Osteocyte (in vitro differentiated cells): ENCODE measurements around the gene CFAP45. TPM values are rescaled to one million over a fixed set of nuclear protein-coding genes. Genes with fewer than 3 reads are reported as not detected.

Experiments
- DNase-seq: peaks from one replicate; pipeline ENCODE4 v3.0.0; 2021; ENCODE audit warnings: mixed read lengths; ENCODE audit not compliant: unreplicated experiment; ENCODE audit errors: extremely low spot score
- H3K27ac Mint-ChIP-seq: one replicate; pipeline ENCODE4 v1.8.0; 2021; ENCODE audit warnings: mild to moderate bottlenecking, mixed read lengths; ENCODE audit not compliant: unreplicated experiment
- H3K27me3 Mint-ChIP-seq: one replicate; pipeline ENCODE4 v1.8.0; 2021; ENCODE audit warnings: mixed read lengths; ENCODE audit not compliant: unreplicated experiment
- H3K36me3 Mint-ChIP-seq: one replicate; pipeline ENCODE4 v1.8.0; 2021; ENCODE audit warnings: mixed read lengths; ENCODE audit not compliant: unreplicated experiment
- H3K4me1 Mint-ChIP-seq: one replicate; pipeline ENCODE4 v1.8.0; 2021; ENCODE audit warnings: mixed read lengths; ENCODE audit not compliant: unreplicated experiment
- H3K4me3 Mint-ChIP-seq: one replicate; pipeline ENCODE4 v1.8.0; 2021; ENCODE audit warnings: mild to moderate bottlenecking, moderate library complexity, mixed read lengths; ENCODE audit not compliant: unreplicated experiment
- H3K9me3 Mint-ChIP-seq: one replicate; pipeline ENCODE4 v1.8.0; 2021; ENCODE audit warnings: mixed read lengths; ENCODE audit not compliant: unreplicated experiment
- total RNA-seq: library from RNA; stranded (reverse); gene quantifications from 2 replicates; pipeline ENCODE4 v1.2.1, GENCODE V29; 2021
- TF ChIP-seq, protein P1 (sequence below): fragments of 200-600 bp; sonication (generic); IDR thresholded peaks from 2 replicates; pipeline ENCODE4 v1.5.0; 2021; ENCODE audit warnings: antibody characterized with exemption, mild to moderate bottlenecking, moderate library complexity

Gene CFAP45
- total RNA-seq, 1 donor from 2014 or later: 0.83 TPM

- no peak overlapping the region for H3K4me3 Mint-ChIP-seq
- TF ChIP-seq, protein P1, sequence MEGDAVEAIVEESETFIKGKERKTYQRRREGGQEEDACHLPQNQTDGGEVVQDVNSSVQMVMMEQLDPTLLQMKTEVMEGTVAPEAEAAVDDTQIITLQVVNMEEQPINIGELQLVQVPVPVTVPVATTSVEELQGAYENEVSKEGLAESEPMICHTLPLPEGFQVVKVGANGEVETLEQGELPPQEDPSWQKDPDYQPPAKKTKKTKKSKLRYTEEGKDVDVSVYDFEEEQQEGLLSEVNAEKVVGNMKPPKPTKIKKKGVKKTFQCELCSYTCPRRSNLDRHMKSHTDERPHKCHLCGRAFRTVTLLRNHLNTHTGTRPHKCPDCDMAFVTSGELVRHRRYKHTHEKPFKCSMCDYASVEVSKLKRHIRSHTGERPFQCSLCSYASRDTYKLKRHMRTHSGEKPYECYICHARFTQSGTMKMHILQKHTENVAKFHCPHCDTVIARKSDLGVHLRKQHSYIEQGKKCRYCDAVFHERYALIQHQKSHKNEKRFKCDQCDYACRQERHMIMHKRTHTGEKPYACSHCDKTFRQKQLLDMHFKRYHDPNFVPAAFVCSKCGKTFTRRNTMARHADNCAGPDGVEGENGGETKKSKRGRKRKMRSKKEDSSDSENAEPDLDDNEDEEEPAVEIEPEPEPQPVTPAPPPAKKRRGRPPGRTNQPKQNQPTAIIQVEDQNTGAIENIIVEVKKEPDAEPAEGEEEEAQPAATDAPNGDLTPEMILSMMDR: no peak
- no peak overlapping the region for H3K27ac Mint-ChIP-seq
- no peak for DNase-seq
- no peaks in the 10 kb centered on the region for H3K9me3 Mint-ChIP-seq
- H3K27me3 Mint-ChIP-seq: no peaks in the 10 kb centered on the region
- H3K36me3 Mint-ChIP-seq: no peaks in the 10 kb centered on the region
- no peaks in the 10 kb centered on the region for H3K4me1 Mint-ChIP-seq
These were observed 15.7 kb downstream of the CFAP45 start for GRCh38 chr1:159884296-159884695.

GRCh38 chr1:159883134-159883533 is 16.8 kb downstream of the CFAP45 start:
- Mint-ChIP-seq H3K27ac (no peak overlapping the region), H3K27me3 (no peaks in the 10 kb centered on the region), H3K36me3 (no peaks in the 10 kb centered on the region), H3K4me3 (no peak overlapping the region), H3K9me3 (no peaks in the 10 kb centered on the region), H3K4me1 (no peaks in the 10 kb centered on the region)
- DNase-seq: no peak
- TF ChIP-seq, protein P1: no peak

DNA sequence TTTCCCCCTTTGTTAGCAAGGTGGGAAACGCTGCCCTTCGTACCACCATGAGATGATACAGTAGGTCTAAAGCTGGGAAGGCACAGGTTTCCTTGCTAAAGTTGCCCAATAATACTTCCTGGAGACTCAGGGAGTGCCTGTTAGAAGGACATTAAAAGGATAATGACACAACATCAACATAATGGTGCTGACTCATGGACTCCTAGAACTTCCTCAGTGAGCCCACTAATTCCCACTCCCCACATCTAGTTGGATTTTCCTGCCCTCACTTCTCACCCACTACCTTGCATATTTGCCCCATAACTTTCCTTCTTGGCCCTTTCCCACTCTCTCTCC is 17.5 kb downstream of the CFAP45 start:
- Mint-ChIP-seq H3K4me1 (no peaks in the 10 kb centered on the region), H3K27me3 (no peaks in the 10 kb centered on the region), H3K27ac (no peak overlapping the region), H3K36me3 (no peaks in the 10 kb centered on the region), H3K4me3 (no peak overlapping the region), H3K9me3 (no peaks in the 10 kb centered on the region)
- TF ChIP-seq, protein P1: no peak
- DNase-seq: no peak

DNA sequence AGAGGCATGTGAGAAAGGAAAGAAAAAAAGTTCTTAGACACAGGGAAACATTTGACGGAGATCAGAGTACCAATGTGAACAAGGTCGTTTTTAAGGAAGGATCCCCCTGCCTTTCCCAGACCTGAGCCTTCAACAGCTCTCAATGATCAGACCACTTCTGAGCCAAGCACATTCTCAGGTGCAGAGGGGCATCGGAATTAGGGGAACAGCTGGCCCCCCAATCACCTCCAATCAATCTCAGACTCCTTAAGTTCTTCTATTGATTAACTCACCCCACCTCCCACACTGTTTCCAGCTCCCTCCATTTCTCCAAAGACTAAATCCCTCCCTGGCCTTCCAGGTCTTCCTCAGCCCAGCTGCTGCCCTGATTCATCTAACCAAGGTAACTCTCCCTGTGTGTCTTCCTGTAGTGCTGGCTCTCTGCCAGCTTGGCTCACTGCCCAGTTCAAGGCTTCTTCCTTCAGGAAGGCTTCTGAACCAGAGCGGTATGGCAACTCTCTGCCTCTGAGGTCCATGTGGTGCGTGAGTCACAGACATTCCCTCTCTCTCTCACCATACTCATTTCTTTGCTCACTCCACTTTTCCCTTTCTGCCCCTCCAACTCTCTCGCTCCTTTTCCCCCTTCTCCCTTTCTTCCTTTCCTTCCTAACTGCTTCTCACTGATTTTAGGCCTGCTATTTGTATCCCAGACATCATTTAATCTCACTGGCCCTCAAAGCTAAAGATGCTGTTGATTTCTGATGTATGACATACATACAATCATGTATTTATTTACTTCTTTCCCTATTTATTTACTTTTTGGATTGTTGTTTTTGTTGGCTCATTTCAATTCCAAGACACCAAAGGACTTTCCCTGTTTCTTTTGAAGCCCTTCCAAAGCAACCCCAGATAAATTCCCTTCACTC is 18.1 kb downstream of the CFAP45 start:
- no peaks in the 10 kb centered on the region for H3K36me3 Mint-ChIP-seq
- no peaks in the 10 kb centered on the region for H3K9me3 Mint-ChIP-seq
- H3K27ac Mint-ChIP-seq: no peak overlapping the region
- DNase-seq: no peak
- no peak overlapping the region for H3K4me3 Mint-ChIP-seq
- no peaks in the 10 kb centered on the region for H3K4me1 Mint-ChIP-seq
- TF ChIP-seq, protein P1: no peak
- H3K27me3 Mint-ChIP-seq: no peaks in the 10 kb centered on the region

GRCh38 chr1:159880430-159880829 is 19.5 kb downstream of the CFAP45 start:
- Mint-ChIP-seq H3K4me3 (no peak overlapping the region), H3K36me3 (no peaks in the 10 kb centered on the region), H3K27ac (no peak overlapping the region), H3K4me1 (no peaks in the 10 kb centered on the region), H3K27me3 (no peaks in the 10 kb centered on the region), H3K9me3 (no peaks in the 10 kb centered on the region)
- TF ChIP-seq, protein P1: no peak
- no peak for DNase-seq
